ENCODE data around the gene UFD1. TPM values are rescaled to one million over a fixed set of nuclear protein-coding genes. Genes with fewer than 3 reads are reported as not detected.

The UFD1 gene
- total and polyA plus RNA-seq, 9 of the 15 experiments (the other 6 are each of a cell fraction or from before 2014, with no cell fraction given), result 238 to 645 (median 363) TPM

DNA sequence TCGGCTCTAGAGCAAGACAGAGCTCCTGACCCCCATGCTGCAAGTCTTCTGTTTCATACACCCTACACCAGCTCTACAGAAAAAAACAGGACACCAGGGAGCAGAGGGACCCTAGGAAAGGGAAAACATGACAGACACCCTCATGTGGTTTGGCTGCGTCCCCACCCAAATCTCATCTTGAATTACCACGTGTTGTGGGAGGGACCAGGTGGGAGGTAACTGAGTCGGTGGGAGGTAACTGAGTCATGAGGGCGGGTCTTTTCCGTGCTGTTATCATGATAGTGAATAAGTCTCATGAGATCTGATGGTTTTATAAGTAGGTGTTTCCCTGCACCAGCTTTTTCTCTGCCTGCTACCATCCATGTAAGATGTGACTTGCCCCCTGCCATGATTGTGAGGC lies 24.8 kb downstream of the UFD1 start:
- H2AFZ ChIP-seq (ENCODE audit: low read depth, low read length), result no peak overlapping the region
- BruUV-seq (replicated peaks), result TSS peak; percentile 8
- ATAC-seq, result no peak
- no peak overlapping the region for H3K4me3 ChIP-seq
- H3K4me2 ChIP-seq (ENCODE audit: insufficient read depth, low read length), result no peak overlapping the region
- H3K4me1 ChIP-seq (replicated peaks in 1 of 2; ENCODE audit: control insufficient read depth in 2 of 2, insufficient read depth in 2 of 2, low read length in 2 of 2), result no peaks in the 10 kb centered on the region
- WGBS (ENCODE audit: insufficient coverage, low coverage, missing lambda C conversion rate), result 61% methylated on average over 6 of the region's 6 CpGs
- CTCF ChIA-PET (ENCODE audit: low intra/inter-chr PET ratio), result interaction anchor here (0.6 kb wide), 1 partner anchor 227 kb away, joined by 6 read pairs; no protein-coding TSS in a partner anchor
- H3K36me3 ChIP-seq (ENCODE audit: control insufficient read depth, insufficient read depth, low read length), result peaks cover 98% of the 10 kb centered on the region
- intact Hi-C loops (cut with micrococcal nuclease) (no loop called here), in situ Hi-C loops (cut with MboI) (no loop called here)
- no peak overlapping the region for H3K27ac ChIP-seq (ENCODE audit: extremely low read depth, low read depth, low read length)
- no peaks in the 10 kb centered on the region for H3K9me1 ChIP-seq (ENCODE audit: control insufficient read depth, insufficient read depth, low read length)
- DNase-seq (ENCODE audit: extremely low read depth in 1 of 4, low spot score in 3 of 4), result no peak
- no peaks in the 10 kb centered on the region for H3K27me3 ChIP-seq (ENCODE audit: control insufficient read depth in 2 of 2, insufficient read depth in 2 of 2, low read length in 2 of 2)
- 0 out of 2 replicates have a peak, but pooled peaks cover 3% of the 10 kb centered on the region for H4K20me1 ChIP-seq (replicated peaks; ENCODE audit: control insufficient read depth, insufficient read depth, low read length)
- H3K9me3 ChIP-seq (replicated peaks; ENCODE audit: control insufficient read depth, insufficient read depth, low read depth, low read length), result no peaks in the 10 kb centered on the region
- H3K9ac ChIP-seq (ENCODE audit: insufficient read depth in 1 of 2, low read depth in 2 of 2, low read length in 2 of 2), result no peak overlapping the region
- POLR2A ChIA-PET, result interaction anchor here (0.9 to 11.7 kb wide), 7 partner anchors 8 to 308 kb away, joined by 3 to 284 read pairs (median 12); partner anchors contain the start of genes C22orf39, CDC45, HIRA and MRPL40
- no peak for FAIRE-seq
- H3K79me2 ChIP-seq (ENCODE audit: control insufficient read depth, insufficient read depth, low read length), result no peaks in the 10 kb centered on the region
- TF ChIP-seq NFATC3 (IDR thresholded peaks at IDR 0.05), result no peak
- no peak for TF ChIP-seq RHOXF2B (CRISPR knock-in tag; conservative IDR thresholded peaks at IDR 0.05)
- no peak for TF ChIP-seq TEAD4 (IDR thresholded peaks at IDR 0.05; ENCODE audit: low read length)
- TF ChIP-seq TEAD4 (CRISPR knock-in tag; IDR thresholded peaks at IDR 0.05; ENCODE audit: borderline replicate concordance), result no peak
- TF ChIP-seq CREB3 (tag; conservative IDR thresholded peaks at IDR 0.05; ENCODE audit: low read depth), result no peak
- TF ChIP-seq PPARD (CRISPR knock-in tag; IDR thresholded peaks at IDR 0.05), result no peak
- no peak for TF ChIP-seq CAMTA2 (CRISPR knock-in tag; conservative IDR thresholded peaks at IDR 0.05)
- TF ChIP-seq ZSCAN29 (IDR thresholded peaks at IDR 0.05), result no peak
- no peak for TF ChIP-seq PHF20 (IDR thresholded peaks at IDR 0.05; ENCODE audit: partially characterized antibody)
- peak; percentile 18 for TF ChIP-seq SETDB1 (IDR thresholded peaks at IDR 0.05; ENCODE audit: low read length)
- TF ChIP-seq ARHGAP35 (IDR thresholded peaks at IDR 0.05; ENCODE audit: partially characterized antibody), result no peak
- no peak for TF ChIP-seq NEUROD1 (IDR thresholded peaks at IDR 0.05; ENCODE audit: borderline replicate concordance, low read depth, low read length, partially characterized antibody)
- TF ChIP-seq BCOR (IDR thresholded peaks at IDR 0.05), result no peak
- TF ChIP-seq CBFB (CRISPR knock-in tag; IDR thresholded peaks at IDR 0.05), result no peak
- no peak for TF ChIP-seq TCF7L2 (IDR thresholded peaks at IDR 0.05; ENCODE audit: low read depth, low read length)
- TF ChIP-seq BRD9 (IDR thresholded peaks at IDR 0.05; ENCODE audit: low read depth, partially characterized antibody), result no peak
- TF ChIP-seq NONO (IDR thresholded peaks at IDR 0.05; ENCODE audit: low read depth in 2 of 2, low read length in 1 of 2), result no peak
- TF ChIP-seq ZNF707 (CRISPR knock-in tag; conservative IDR thresholded peaks at IDR 0.05), result no peak
- no peak for TF ChIP-seq ZNF717 (CRISPR knock-in tag; IDR thresholded peaks at IDR 0.05)
- no peak for TF ChIP-seq JUND (IDR thresholded peaks at IDR 0.05; ENCODE audit: borderline replicate concordance, low read depth, low read length)
- no peak for TF ChIP-seq JUND (tag; IDR thresholded peaks at IDR 0.05; ENCODE audit: borderline replicate concordance, low read depth, low read length)
- TF ChIP-seq ZKSCAN3 (CRISPR knock-in tag; IDR thresholded peaks at IDR 0.05), result no peak
- no peak for TF ChIP-seq SREBF1 (IDR thresholded peaks at IDR 0.05; ENCODE audit: borderline replicate concordance, low read depth, low read length)
- TF ChIP-seq, protein P1, sequence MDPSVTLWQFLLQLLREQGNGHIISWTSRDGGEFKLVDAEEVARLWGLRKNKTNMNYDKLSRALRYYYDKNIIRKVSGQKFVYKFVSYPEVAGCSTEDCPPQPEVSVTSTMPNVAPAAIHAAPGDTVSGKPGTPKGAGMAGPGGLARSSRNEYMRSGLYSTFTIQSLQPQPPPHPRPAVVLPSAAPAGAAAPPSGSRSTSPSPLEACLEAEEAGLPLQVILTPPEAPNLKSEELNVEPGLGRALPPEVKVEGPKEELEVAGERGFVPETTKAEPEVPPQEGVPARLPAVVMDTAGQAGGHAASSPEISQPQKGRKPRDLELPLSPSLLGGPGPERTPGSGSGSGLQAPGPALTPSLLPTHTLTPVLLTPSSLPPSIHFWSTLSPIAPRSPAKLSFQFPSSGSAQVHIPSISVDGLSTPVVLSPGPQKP (CRISPR knock-in tag; IDR thresholded peaks at IDR 0.05), result no peak
- TF ChIP-seq ZNF764 (CRISPR knock-in tag; IDR thresholded peaks at IDR 0.05; ENCODE audit: low read depth), result no peak
- no peak for TF ChIP-seq PURB (CRISPR knock-in tag; IDR thresholded peaks at IDR 0.05; ENCODE audit: low read depth)
